GM12878 (cell line): ENCODE data around the gene ING3. TPM values are rescaled to one million over a fixed set of nuclear protein-coding genes. Genes with fewer than 3 reads are reported as not detected.

Experiments
- ATAC-seq: fragments of 200-7000 bp; cut with Tn5 transposase; 3 replicates; pipeline ENCODE4 v1.9.1; 2020; ENCODE audit warnings: mild to moderate bottlenecking, moderate library complexity
- BruUV-seq: library from RNA; stranded (reverse); fragments of 400-500 nt; replicated peaks from 2 replicates; lab custom pipeline; 2021; lab: Mats Ljungman, UMichigan
- CTCF ChIA-PET: fragments of 300-600 bp; sonication (Branson Sonifier 250); formaldehyde crosslinking; extraction: SDS; loops from one replicate; lab custom pipeline; 2021; ENCODE audit warnings: inconsistent platforms; lab: Yijun Ruan, JAX
- POLR2A ChIA-PET: fragments of 350-600 bp; formaldehyde crosslinking; extraction: SDS; loops from one replicate; lab custom pipeline; 2021; ENCODE audit warnings: inconsistent platforms; lab: Charles Lee
- RAD21 ChIA-PET: fragments of 300-600 bp; sonication (Branson Sonifier 250); formaldehyde crosslinking; loops from one replicate; lab custom pipeline; 2023; ENCODE audit warnings: antibody characterized with exemption; ENCODE audit not compliant: unreplicated experiment; lab: Charles Lee
- SMC1A ChIA-PET: fragments of 300-600 bp; sonication (Branson Sonifier 250); formaldehyde crosslinking; loops from one replicate; lab custom pipeline; 2023; ENCODE audit not compliant: unreplicated experiment, uncharacterized antibody; lab: Charles Lee
- DNase-seq: peaks from one replicate; pipeline ENCODE4 v3.0.0-alpha.2; 2011; ENCODE audit warnings: low read depth, low spot score
- FAIRE-seq: peaks from 3 replicates; lab custom pipeline; 2011; peaks lifted over from hg19 to GRCh38; lab: Jason Lieb, UNC
- H2AFZ ChIP-seq: 2 replicates; pipeline ENCODE4 v1.6.0; 2011; ENCODE audit warnings: low read depth, low read length, control low read depth; ENCODE audit not compliant: control insufficient read depth
- H3K27ac ChIP-seq: 2 replicates; pipeline ENCODE4 v1.5.1; 2011; ENCODE audit warnings: control low read depth; ENCODE audit not compliant: control insufficient read depth, insufficient read depth
- H3K27me3 ChIP-seq, 2 experiments: replicated peaks in 1 of 2; 2 replicates each; pipeline versions ENCODE4 v1.6.0 to v1.6.1; 2011; ENCODE audit warnings: low read length in 1 of 2; ENCODE audit not compliant: control insufficient read depth in 2 of 2, insufficient read depth in 2 of 2
- H3K36me3 ChIP-seq, 2 experiments: 2 replicates each; pipeline ENCODE4 v1.5.1; 2011; ENCODE audit warnings: low read length in 1 of 2; ENCODE audit not compliant: control insufficient read depth in 2 of 2, insufficient read depth in 2 of 2
- H3K4me1 ChIP-seq: 2 replicates; pipeline ENCODE4 v1.6.1; 2011; ENCODE audit warnings: mild to moderate bottlenecking, low read length, moderate library complexity, mixed read lengths; ENCODE audit not compliant: control insufficient read depth, insufficient read depth
- H3K4me2 ChIP-seq: 2 replicates; pipeline ENCODE4 v1.6.0; 2011; ENCODE audit warnings: control low read depth; ENCODE audit not compliant: control insufficient read depth, insufficient read depth
- H3K4me3 ChIP-seq: fragments of 200-600 bp; sonication (generic); 2 replicates; pipeline ENCODE4 v1.5.1; 2016
- H3K79me2 ChIP-seq: 2 replicates; pipeline ENCODE4 v1.6.0; 2011; ENCODE audit warnings: low read length; ENCODE audit not compliant: control insufficient read depth, insufficient read depth
- H3K9ac ChIP-seq: 2 replicates; pipeline ENCODE4 v1.8.0; 2011; ENCODE audit warnings: low read length, control low read depth, mixed read lengths; ENCODE audit not compliant: control insufficient read depth, insufficient read depth
- H3K9me3 ChIP-seq: replicated peaks from 3 replicates; pipeline ENCODE4 v1.5.1; 2011; ENCODE audit warnings: mild to moderate bottlenecking, low read length; ENCODE audit not compliant: control insufficient read depth, insufficient read depth
- H4K20me1 ChIP-seq: 2 replicates; pipeline ENCODE4 v1.6.0; 2011; ENCODE audit not compliant: control insufficient read depth, insufficient read depth
- CBFB ChIP-seq: IDR thresholded peaks from 2 replicates; pipeline ENCODE4 v1.6.1; 2016; ENCODE audit warnings: antibody characterized with exemption, low read depth
- EP300 ChIP-seq, 2 experiments: fragments of 150-350 bp in 1 of 2; IDR thresholded peaks; 2 replicates each; pipeline ENCODE4 v1.6.1; 2011 to 2012; ENCODE audit warnings: low read depth in 2 of 2, low read length in 2 of 2, borderline replicate concordance in 1 of 2, improper control_type of control experiment in 1 of 2, inconsistent platforms in 1 of 2; ENCODE audit not compliant: control insufficient read depth in 1 of 2
- GATAD2B ChIP-seq: fragments of 450-650 bp; conservative IDR thresholded peaks from 2 replicates; pipeline ENCODE4 v1.6.1; 2017; ENCODE audit warnings: low read depth, mild to moderate bottlenecking, moderate library complexity
- JUND ChIP-seq: IDR thresholded peaks from 2 replicates; pipeline ENCODE4 v1.6.1; 2012; ENCODE audit warnings: low read depth, mild to moderate bottlenecking, low read length, improper control_type of control experiment, moderate library complexity
- NR2C1 ChIP-seq: fragments of 450-650 bp; IDR thresholded peaks from 2 replicates; pipeline ENCODE4 v1.6.1; 2017; ENCODE audit warnings: antibody characterized with exemption, mild to moderate bottlenecking, moderate library complexity
- PAX5 ChIP-seq: IDR thresholded peaks from 2 replicates; pipeline ENCODE4 v1.6.1; 2011; ENCODE audit warnings: low read depth, low read length, borderline replicate concordance
- POLR2AphosphoS5 ChIP-seq: IDR thresholded peaks from 2 replicates; pipeline ENCODE4 v1.6.1; 2011; ENCODE audit warnings: mild to moderate bottlenecking, low read length, inconsistent platforms
- TBL1XR1 ChIP-seq: IDR thresholded peaks from 2 replicates; pipeline ENCODE4 v1.6.1; 2012; ENCODE audit warnings: low read depth, low read length, improper control_type of control experiment
- TCF3 ChIP-seq: IDR thresholded peaks from 2 replicates; pipeline ENCODE4 v1.6.1; 2012; ENCODE audit warnings: low read depth, mild to moderate bottlenecking, low read length, borderline replicate concordance; ENCODE audit not compliant: insufficient read depth
- ZZZ3 ChIP-seq: IDR thresholded peaks from 2 replicates; pipeline ENCODE4 v1.6.1; 2011; ENCODE audit warnings: low read depth; ENCODE audit not compliant: control insufficient read depth, insufficient read length
- WGBS: methylation state at CpG from one replicate; pipeline ENCODE4 v1.1.6; 2016; ENCODE audit warnings: low lambda C conversion rate; ENCODE audit not compliant: insufficient replicate concordance, insufficient coverage; ENCODE audit errors: missing lambda C conversion rate; 5-methylcytosine and 5-hydroxymethylcytosine counted together
- in situ Hi-C: fragments of 300-500 bp; cut with MboI; formaldehyde crosslinking; loops from 9 replicates; pipeline ENCODE4 v1.14.3; 2018; ENCODE audit warnings: mixed read lengths
- intact Hi-C: fragments of 100-400 bp; cut with micrococcal nuclease; formaldehyde crosslinking; loops from one replicate; pipeline ENCODE4 v1.14.2; 2022; ENCODE audit not compliant: unreplicated experiment
- polyA plus RNA-seq, 11 experiments: library from polyadenylated mRNA; depleted of rRNA in 4 of 11; unstranded in 6 of 11; stranded (reverse) in 5 of 11; fragments of >200 nt; fragmentation: Nextera tagmentation in 4 of 11; fragmentation: Illumina TruSeq in 1 of 11; extraction: Ambion mirVana in 4 of 11; extraction: Trizol in 1 of 11; gene quantifications; 1 replicate in 1 of 11; 2 replicates in 10 of 11; pipeline versions ENCODE4 v1.2.1 to v1.2.3, GENCODE V29; 2011 to 2016; ENCODE audit warnings: inconsistent platforms in 2 of 11, missing spikeins in 2 of 11, low read depth in 1 of 11
- total RNA-seq, 4 experiments: library from RNA; depleted of rRNA in 3 of 4; stranded (reverse); fragments of >200 nt in 3 of 4; fragmentation: Illumina TruSeq in 1 of 4; extraction: Trizol in 1 of 4; gene quantifications; 2 replicates each; pipeline versions ENCODE4 v1.2.1 to v1.2.3, GENCODE V29; 2013 to 2021
- TF ChIP-seq, protein P1 (sequence below): fragments of 450-650 bp; IDR thresholded peaks from 2 replicates; pipeline ENCODE4 v1.6.1; 2014; ENCODE audit warnings: mild to moderate bottlenecking
- TF ChIP-seq, protein P2 (sequence below): fragments of 450-650 bp; IDR thresholded peaks from 2 replicates; pipeline ENCODE4 v1.6.1; 2016; ENCODE audit warnings: mild to moderate bottlenecking, moderate library complexity, borderline replicate concordance

Gene ING3
- total and polyA plus RNA-seq, 10 of the 15 experiments (the other 5 are each of a cell fraction or from before 2014, with no cell fraction given), result 12.1 to 60.8 (median 28.8) TPM

DNA sequence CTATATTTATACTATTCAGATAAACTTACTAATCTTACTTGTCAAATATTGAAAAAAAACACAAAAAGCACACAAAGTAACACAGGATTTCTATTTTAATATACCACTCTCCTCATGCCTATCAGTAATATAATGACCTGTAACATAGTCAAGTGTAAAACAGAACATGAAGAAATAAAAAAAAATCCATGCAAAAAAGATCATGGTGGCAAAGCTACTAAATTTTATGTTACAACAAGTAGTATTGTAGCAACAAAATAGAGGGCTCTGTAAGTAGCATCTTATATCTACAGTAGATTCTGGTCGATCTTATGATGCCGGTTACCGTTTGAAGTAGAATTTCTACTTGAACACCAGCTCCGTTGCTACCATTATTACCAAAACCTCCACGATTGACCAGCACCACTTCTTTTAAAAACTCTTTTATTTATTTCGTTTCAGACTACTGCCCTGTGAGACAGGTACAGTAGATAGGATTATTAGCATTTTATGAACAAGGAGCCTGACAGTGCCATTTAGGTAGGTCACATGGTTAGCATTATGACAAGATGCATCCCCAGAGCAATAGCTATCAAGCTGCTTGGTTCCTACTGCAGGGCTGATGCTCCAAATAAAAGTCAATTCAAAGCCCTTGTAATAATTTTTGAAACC is 40.0 kb downstream of the ING3 start (continued):
- TF ChIP-seq, protein P1, sequence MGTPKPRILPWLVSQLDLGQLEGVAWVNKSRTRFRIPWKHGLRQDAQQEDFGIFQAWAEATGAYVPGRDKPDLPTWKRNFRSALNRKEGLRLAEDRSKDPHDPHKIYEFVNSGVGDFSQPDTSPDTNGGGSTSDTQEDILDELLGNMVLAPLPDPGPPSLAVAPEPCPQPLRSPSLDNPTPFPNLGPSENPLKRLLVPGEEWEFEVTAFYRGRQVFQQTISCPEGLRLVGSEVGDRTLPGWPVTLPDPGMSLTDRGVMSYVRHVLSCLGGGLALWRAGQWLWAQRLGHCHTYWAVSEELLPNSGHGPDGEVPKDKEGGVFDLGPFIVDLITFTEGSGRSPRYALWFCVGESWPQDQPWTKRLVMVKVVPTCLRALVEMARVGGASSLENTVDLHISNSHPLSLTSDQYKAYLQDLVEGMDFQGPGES, result no peak
- TF ChIP-seq TBL1XR1 (no peak), NR2C1 (no peak), JUND (no peak), EP300 (IDR thresholded peaks at IDR 0.05; ENCODE audit: borderline replicate concordance in 1 of 2, control insufficient read depth in 1 of 2, low read depth in 2 of 2, low read length in 2 of 2) (no peak), GATAD2B (no peak), POLR2AphosphoS5 (no peak), TCF3 (no peak)

GRCh38 chr7:120991161-120991560 is 40.6 kb downstream of the ING3 start:
- TF ChIP-seq PAX5, result no peak
- TF ChIP-seq, protein P2, sequence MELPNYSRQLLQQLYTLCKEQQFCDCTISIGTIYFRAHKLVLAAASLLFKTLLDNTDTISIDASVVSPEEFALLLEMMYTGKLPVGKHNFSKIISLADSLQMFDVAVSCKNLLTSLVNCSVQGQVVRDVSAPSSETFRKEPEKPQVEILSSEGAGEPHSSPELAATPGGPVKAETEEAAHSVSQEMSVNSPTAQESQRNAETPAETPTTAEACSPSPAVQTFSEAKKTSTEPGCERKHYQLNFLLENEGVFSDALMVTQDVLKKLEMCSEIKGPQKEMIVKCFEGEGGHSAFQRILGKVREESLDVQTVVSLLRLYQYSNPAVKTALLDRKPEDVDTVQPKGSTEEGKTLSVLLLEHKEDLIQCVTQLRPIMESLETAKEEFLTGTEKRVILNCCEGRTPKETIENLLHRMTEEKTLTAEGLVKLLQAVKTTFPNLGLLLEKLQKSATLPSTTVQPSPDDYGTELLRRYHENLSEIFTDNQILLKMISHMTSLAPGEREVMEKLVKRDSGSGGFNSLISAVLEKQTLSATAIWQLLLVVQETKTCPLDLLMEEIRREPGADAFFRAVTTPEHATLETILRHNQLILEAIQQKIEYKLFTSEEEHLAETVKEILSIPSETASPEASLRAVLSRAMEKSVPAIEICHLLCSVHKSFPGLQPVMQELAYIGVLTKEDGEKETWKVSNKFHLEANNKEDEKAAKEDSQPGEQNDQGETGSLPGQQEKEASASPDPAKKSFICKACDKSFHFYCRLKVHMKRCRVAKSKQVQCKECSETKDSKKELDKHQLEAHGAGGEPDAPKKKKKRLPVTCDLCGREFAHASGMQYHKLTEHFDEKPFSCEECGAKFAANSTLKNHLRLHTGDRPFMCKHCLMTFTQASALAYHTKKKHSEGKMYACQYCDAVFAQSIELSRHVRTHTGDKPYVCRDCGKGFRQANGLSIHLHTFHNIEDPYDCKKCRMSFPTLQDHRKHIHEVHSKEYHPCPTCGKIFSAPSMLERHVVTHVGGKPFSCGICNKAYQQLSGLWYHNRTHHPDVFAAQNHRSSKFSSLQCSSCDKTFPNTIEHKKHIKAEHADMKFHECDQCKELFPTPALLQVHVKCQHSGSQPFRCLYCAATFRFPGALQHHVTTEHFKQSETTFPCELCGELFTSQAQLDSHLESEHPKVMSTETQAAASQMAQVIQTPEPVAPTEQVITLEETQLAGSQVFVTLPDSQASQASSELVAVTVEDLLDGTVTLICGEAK, result peak; percentile 44; the same call in 1 of the 2 replicates
- no peak for TF ChIP-seq CBFB
- no peak for TF ChIP-seq ZZZ3
- H4K20me1 ChIP-seq, result no peaks in the 10 kb centered on the region
- H3K9me3 ChIP-seq, result no peaks in the 10 kb centered on the region
- H3K4me2 ChIP-seq, result peak overlapping the region; percentile 7; the same call in 1 of the 2 replicates
- no peak for DNase-seq
- no peak for FAIRE-seq
- ChIA-PET CTCF (interaction anchor here (0.8 to 8.1 kb wide), 3 partner anchors 10 to 92 kb away, joined by 3 to 111 read pairs (median 10); no protein-coding TSS in a partner anchor), RAD21 (interaction anchor here (1.4 kb wide), 1 partner anchor 37 kb away, joined by 3 read pairs; no protein-coding TSS in a partner anchor), POLR2A (no interaction called here), SMC1A (interaction anchor here (0.6 to 6.7 kb wide), 5 partner anchors 33 to 1354 kb away, joined by 3 to 40 read pairs (median 4); partner anchors contain the start of gene ING3)
- intact Hi-C loops (no loop called here), in situ Hi-C loops (no loop called here)
- no peaks in the 10 kb centered on the region for H3K79me2 ChIP-seq
- H3K4me3 ChIP-seq, result no peak overlapping the region
- no peak overlapping the region for H2AFZ ChIP-seq
- no TSS peak for BruUV-seq
- ATAC-seq, result no peak
- 43% methylated on average over 1 of the region's 1 CpG for WGBS
- H3K27ac ChIP-seq, result no peak overlapping the region
- peaks cover 21% of the 10 kb centered on the region for H3K4me1 ChIP-seq
- H3K27me3 ChIP-seq, result peaks cover 0 to 15% of the 10 kb centered on the region in 2 experiments
- no peak overlapping the region for H3K9ac ChIP-seq
- no peaks in the 10 kb centered on the region for H3K36me3 ChIP-seq
